HCT116 (cell line): ENCODE results near the gene SH3TC1. TPM values are rescaled to one million over a fixed set of nuclear protein-coding genes. Genes with fewer than 3 reads are reported as not detected.

Source experiments
- ATAC-seq: fragments of 200-7000 bp; cut with Tn5 transposase; 2 replicates; pipeline ENCODE4 v1.9.1; 2020; ENCODE audit warnings: mild to moderate bottlenecking, moderate library complexity
- BruUV-seq: library from RNA; stranded (reverse); fragments of 400-500 nt; replicated peaks from 2 replicates; lab custom pipeline; 2021; lab: Mats Ljungman, UMichigan
- CTCF ChIA-PET: fragments of 300-600 bp; sonication (Branson Sonifier 250); formaldehyde crosslinking; loops from one replicate; lab custom pipeline; 2021; ENCODE audit warnings: antibody characterized with exemption; lab: Charles Lee
- POLR2A ChIA-PET: fragments of 300-600, 350-600 bp; sonication (Branson Sonifier 250); formaldehyde crosslinking; loops from one replicate; lab custom pipeline; 2021; ENCODE audit warnings: antibody characterized with exemption; lab: Charles Lee
- RAD21 ChIA-PET, 2 experiments: fragments of 300-600 bp; sonication (Branson Sonifier 250); formaldehyde crosslinking; loops; one replicate each; lab custom pipeline; 2023; ENCODE audit warnings: low total read pairs in 2 of 2; ENCODE audit not compliant: uncharacterized antibody in 2 of 2, unreplicated experiment in 2 of 2, low non-redundant PET in 1 of 2; lab: Charles Lee
- DNase-seq: peaks from one replicate; pipeline ENCODE4 v3.0.0-alpha.2; 2010; ENCODE audit warnings: low read depth, low spot score
- H2AFZ ChIP-seq: fragments of 200-600 bp; shearing (Covaris generic), sonication (generic); 2 replicates; pipeline ENCODE4 v1.6.1; 2017; ENCODE audit warnings: low read depth, mixed run types, mixed read lengths, antibody characterized with exemption, low read length; ENCODE audit not compliant: poor library complexity, severe bottlenecking
- H3K27ac ChIP-seq: 2 replicates; pipeline ENCODE4 v1.5.1; 2012; ENCODE audit warnings: low read depth, low read length
- H3K27me3 ChIP-seq: fragments of 200-600 bp; sonication (generic); 2 replicates; pipeline ENCODE4 v1.6.1; 2016; ENCODE audit warnings: mixed run types, low read length, mixed read lengths; ENCODE audit not compliant: insufficient read depth
- H3K36me3 ChIP-seq, 2 experiments: fragments of 200-500 bp in 1 of 2; fragments of 200-600 bp in 1 of 2; sonication (Bioruptor generic) in 1 of 2; sonication (generic) in 1 of 2; 2 replicates each; pipeline versions ENCODE4 v1.5.1 to v1.6.1; 2014 to 2016; ENCODE audit warnings: low read length in 2 of 2, inconsistent platforms in 1 of 2, mixed read lengths in 1 of 2, mixed run types in 1 of 2; ENCODE audit not compliant: insufficient read depth in 2 of 2, control insufficient read depth in 1 of 2
- H3K4me1 ChIP-seq, 2 experiments: fragments of 200-600 bp in 1 of 2; sonication (generic) in 1 of 2; 2 replicates each; pipeline versions ENCODE4 v1.5.1 to v1.6.1; 2012 to 2017; ENCODE audit warnings: low read length in 2 of 2, inconsistent platforms in 1 of 2, mild to moderate bottlenecking in 1 of 2, mixed read lengths in 1 of 2, mixed run types in 1 of 2, moderate library complexity in 1 of 2; ENCODE audit not compliant: insufficient read depth in 2 of 2, control insufficient read depth in 1 of 2
- H3K4me2 ChIP-seq: fragments of 200-600 bp; sonication (generic); 2 replicates; pipeline ENCODE4 v1.6.1; 2017; ENCODE audit warnings: mixed run types, low read length, mixed read lengths
- H3K4me3 ChIP-seq, 2 experiments: fragments of 200-600 bp in 1 of 2; sonication (generic) in 1 of 2; replicated peaks in 1 of 2; 2 replicates each; pipeline ENCODE4 v1.5.1; 2011 to 2016; ENCODE audit warnings: low read length in 2 of 2, control low read depth in 1 of 2, low read depth in 1 of 2, mild to moderate bottlenecking in 1 of 2, mixed read lengths in 1 of 2, mixed run types in 1 of 2
- H3K79me2 ChIP-seq: fragments of 200-600 bp; sonication (generic); 2 replicates; pipeline ENCODE4 v1.6.1; 2017; ENCODE audit warnings: mild to moderate bottlenecking, mixed run types, low read length, moderate library complexity, mixed read lengths; ENCODE audit not compliant: insufficient read depth
- H3K9ac ChIP-seq: fragments of 200-600 bp; sonication (generic); 2 replicates; pipeline ENCODE4 v1.6.1; 2016; ENCODE audit warnings: low read length, mixed read lengths
- H3K9me2 ChIP-seq: fragments of 200-600 bp; sonication (generic), shearing (Covaris generic); 2 replicates; pipeline ENCODE4 v1.6.1; 2017; ENCODE audit warnings: mixed run types, mild to moderate bottlenecking, moderate library complexity; ENCODE audit not compliant: insufficient read depth
- H3K9me3 ChIP-seq, 2 experiments: fragments of 200-500 bp in 1 of 2; fragments of 200-600 bp in 1 of 2; sonication (Bioruptor generic) in 1 of 2; sonication (generic) in 1 of 2; 2 replicates each; pipeline ENCODE4 v1.6.1; 2014 to 2017; ENCODE audit warnings: low read length in 2 of 2, mixed read lengths in 2 of 2, inconsistent platforms in 1 of 2, low read depth in 1 of 2, mild to moderate bottlenecking in 1 of 2, mixed run types in 1 of 2, moderate library complexity in 1 of 2; ENCODE audit not compliant: control insufficient read depth in 1 of 2, insufficient read depth in 1 of 2
- H4K20me1 ChIP-seq: fragments of 200-600 bp; sonication (generic), shearing (Covaris generic); 2 replicates; pipeline ENCODE4 v1.6.1; 2017; ENCODE audit warnings: mixed run types, mild to moderate bottlenecking, moderate library complexity; ENCODE audit not compliant: insufficient read depth
- CBX3 ChIP-seq: IDR thresholded peaks from 2 replicates; pipeline ENCODE4 v1.6.1; 2012; ENCODE audit warnings: low read depth
- ELF1 ChIP-seq: IDR thresholded peaks from 2 replicates; pipeline ENCODE4 v1.6.1; 2012; ENCODE audit warnings: low read depth, borderline replicate concordance
- EZH2 ChIP-seq: fragments of 200-600 bp; sonication (generic); IDR thresholded peaks from 2 replicates; pipeline ENCODE4 v1.6.1; 2017; ENCODE audit warnings: antibody characterized with exemption, mixed run types
- FOSL1 ChIP-seq: IDR thresholded peaks from 2 replicates; pipeline ENCODE4 v1.6.1; 2012; ENCODE audit warnings: low read depth
- JUND ChIP-seq: IDR thresholded peaks from 2 replicates; pipeline ENCODE4 v1.6.1; 2012
- MAX ChIP-seq: IDR thresholded peaks from 2 replicates; pipeline ENCODE4 v1.6.1; 2012
- YY1 ChIP-seq: IDR thresholded peaks from 2 replicates; pipeline ENCODE4 v1.6.1; 2011; ENCODE audit warnings: low read length, low read depth, moderate library complexity, mild to moderate bottlenecking; ENCODE audit not compliant: insufficient replicate concordance; ENCODE audit errors: extremely low read depth
- intact Hi-C: fragments of 100-400 bp; cut with micrococcal nuclease; formaldehyde crosslinking; loops from 2 replicates; pipeline ENCODE4 v1.10.0; 2022
- total RNA-seq: library from RNA; stranded (reverse); gene quantifications from one replicate; pipeline ENCODE4 v1.2.1, GENCODE V29; 2021; ENCODE audit not compliant: unreplicated experiment
- TF ChIP-seq, protein P1 (sequence below): IDR thresholded peaks from 2 replicates; pipeline ENCODE4 v1.6.1; 2012; ENCODE audit warnings: low read depth

SH3TC1 gene
- total RNA-seq, 1 experiment from 2014 or later, result 12.5 TPM

GRCh38 chr4:8247047-8247930 lies 48.2 kb downstream of the SH3TC1 start:
- BruUV-seq, result no TSS peak
- no peaks in the 10 kb centered on the region for H4K20me1 ChIP-seq
- intact Hi-C loops, result loop anchor here (10.0 kb wide), 1 partner anchor 348 kb away; the partner anchor contains the start of gene CPZ

More at GRCh38 chr4:8247047-8247930, 48.2 kb downstream of the SH3TC1 start:
- no peak overlapping the region for H3K9ac ChIP-seq
- ATAC-seq (no peak), DNase-seq (no peak)
- H3K9me2 ChIP-seq, result no peaks in the 10 kb centered on the region
- no peaks in the 10 kb centered on the region for H3K27me3 ChIP-seq
- no peak for TF ChIP-seq JUND
- TF ChIP-seq CBX3, result no peak
- no peak for TF ChIP-seq ELF1
- no peak for TF ChIP-seq EZH2
- no peak for TF ChIP-seq MAX
- TF ChIP-seq, protein P1, sequence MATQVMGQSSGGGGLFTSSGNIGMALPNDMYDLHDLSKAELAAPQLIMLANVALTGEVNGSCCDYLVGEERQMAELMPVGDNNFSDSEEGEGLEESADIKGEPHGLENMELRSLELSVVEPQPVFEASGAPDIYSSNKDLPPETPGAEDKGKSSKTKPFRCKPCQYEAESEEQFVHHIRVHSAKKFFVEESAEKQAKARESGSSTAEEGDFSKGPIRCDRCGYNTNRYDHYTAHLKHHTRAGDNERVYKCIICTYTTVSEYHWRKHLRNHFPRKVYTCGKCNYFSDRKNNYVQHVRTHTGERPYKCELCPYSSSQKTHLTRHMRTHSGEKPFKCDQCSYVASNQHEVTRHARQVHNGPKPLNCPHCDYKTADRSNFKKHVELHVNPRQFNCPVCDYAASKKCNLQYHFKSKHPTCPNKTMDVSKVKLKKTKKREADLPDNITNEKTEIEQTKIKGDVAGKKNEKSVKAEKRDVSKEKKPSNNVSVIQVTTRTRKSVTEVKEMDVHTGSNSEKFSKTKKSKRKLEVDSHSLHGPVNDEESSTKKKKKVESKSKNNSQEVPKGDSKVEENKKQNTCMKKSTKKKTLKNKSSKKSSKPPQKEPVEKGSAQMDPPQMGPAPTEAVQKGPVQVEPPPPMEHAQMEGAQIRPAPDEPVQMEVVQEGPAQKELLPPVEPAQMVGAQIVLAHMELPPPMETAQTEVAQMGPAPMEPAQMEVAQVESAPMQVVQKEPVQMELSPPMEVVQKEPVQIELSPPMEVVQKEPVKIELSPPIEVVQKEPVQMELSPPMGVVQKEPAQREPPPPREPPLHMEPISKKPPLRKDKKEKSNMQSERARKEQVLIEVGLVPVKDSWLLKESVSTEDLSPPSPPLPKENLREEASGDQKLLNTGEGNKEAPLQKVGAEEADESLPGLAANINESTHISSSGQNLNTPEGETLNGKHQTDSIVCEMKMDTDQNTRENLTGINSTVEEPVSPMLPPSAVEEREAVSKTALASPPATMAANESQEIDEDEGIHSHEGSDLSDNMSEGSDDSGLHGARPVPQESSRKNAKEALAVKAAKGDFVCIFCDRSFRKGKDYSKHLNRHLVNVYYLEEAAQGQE, result no peak
- TF ChIP-seq FOSL1, result no peak
- TF ChIP-seq YY1, result no peak
- no peak overlapping the region for H3K27ac ChIP-seq
- H3K9me3 ChIP-seq, result no peaks in the 10 kb centered on the region
- no peaks in the 10 kb centered on the region for H3K79me2 ChIP-seq
- peaks cover 6 to 9% of the 10 kb centered on the region in 2 experiments; a peak in 3 of 4 replicates for H3K4me1 ChIP-seq
- ChIA-PET RAD21 (no interaction called here), CTCF (no interaction called here), POLR2A (no interaction called here)
- no peak overlapping the region for H3K4me2 ChIP-seq
- H3K36me3 ChIP-seq, result no peaks in the 10 kb centered on the region
- no peak overlapping the region for H2AFZ ChIP-seq
- no peak overlapping the region for H3K4me3 ChIP-seq
